Neuronal stem cell (in vitro differentiated cells): ENCODE data around the gene FOXF2.

Experiments used
- DNase-seq: peaks from one replicate; pipeline ENCODE4 v3.0.0-alpha.2; 2013; ENCODE audit warnings: low spot score
- H2AFZ ChIP-seq: one replicate; pipeline ENCODE4 v1.6.1; 2013; ENCODE audit warnings: mild to moderate bottlenecking, low read length, inconsistent platforms
- H2AK5ac ChIP-seq: 2 replicates; pipeline ENCODE4 v1.6.1; 2013; ENCODE audit warnings: low read depth, mild to moderate bottlenecking, inconsistent platforms, low read length, moderate library complexity, mixed read lengths
- H2BK120ac ChIP-seq: 2 replicates; pipeline ENCODE4 v1.6.1; 2013; ENCODE audit warnings: low read depth, mild to moderate bottlenecking, inconsistent platforms, low read length, moderate library complexity, mixed read lengths
- H2BK12ac ChIP-seq: one replicate; pipeline ENCODE4 v1.6.1; 2013; ENCODE audit warnings: low read length, inconsistent platforms
- H2BK15ac ChIP-seq: 2 replicates; pipeline ENCODE4 v1.6.1; 2013; ENCODE audit warnings: mild to moderate bottlenecking, low read length, inconsistent platforms, mixed read lengths
- H2BK5ac ChIP-seq: one replicate; pipeline ENCODE4 v1.6.1; 2013; ENCODE audit warnings: inconsistent platforms, mild to moderate bottlenecking, low read length, moderate library complexity
- H3K14ac ChIP-seq: one replicate; pipeline ENCODE4 v1.6.1; 2013; ENCODE audit warnings: low read length, inconsistent platforms
- H3K18ac ChIP-seq: 2 replicates; pipeline ENCODE4 v1.6.1; 2013; ENCODE audit warnings: low read length, inconsistent platforms
- H3K23ac ChIP-seq: 2 replicates; pipeline ENCODE4 v1.6.1; 2013; ENCODE audit warnings: low read depth, mild to moderate bottlenecking, mixed read lengths, low read length, inconsistent platforms; ENCODE audit not compliant: poor library complexity
- H3K27ac ChIP-seq: replicated peaks from 3 replicates; pipeline ENCODE4 v1.5.1; 2013; ENCODE audit warnings: low read length, inconsistent platforms
- H3K27me3 ChIP-seq, 3 experiments: 2 replicates each; pipeline ENCODE4 v1.6.1; 2013; ENCODE audit warnings: low read length in 3 of 3, mild to moderate bottlenecking in 2 of 3, inconsistent platforms in 1 of 3, low read depth in 1 of 3, mixed read lengths in 1 of 3, moderate library complexity in 1 of 3; ENCODE audit not compliant: control insufficient read depth in 3 of 3, insufficient read depth in 3 of 3
- H3K36me3 ChIP-seq, 2 donors: replicated peaks in 1 of 2; 2 replicates each; pipeline ENCODE4 v1.6.1; 2013; ENCODE audit warnings: low read length in 2 of 2; ENCODE audit not compliant: control insufficient read depth in 2 of 2, insufficient read depth in 2 of 2
- H3K4ac ChIP-seq: 2 replicates; pipeline ENCODE4 v1.6.1; 2013; ENCODE audit warnings: inconsistent platforms, mild to moderate bottlenecking, low read length, moderate library complexity
- H3K4me1 ChIP-seq, 2 donors: 1 replicate in 1 of 2; 2 replicates in 1 of 2; pipeline ENCODE4 v1.6.1; 2013; ENCODE audit warnings: low read length in 2 of 2, low read depth in 1 of 2; ENCODE audit not compliant: control insufficient read depth in 2 of 2, insufficient read depth in 1 of 2
- H3K4me2 ChIP-seq: one replicate; pipeline ENCODE4 v1.6.1; 2013; ENCODE audit warnings: mild to moderate bottlenecking, low read length, inconsistent platforms; ENCODE audit not compliant: insufficient read depth, poor library complexity, severe bottlenecking
- H3K4me3 ChIP-seq, 2 donors: 2 replicates each; pipeline ENCODE4 v1.5.1; 2013; ENCODE audit warnings: low read length in 2 of 2, mild to moderate bottlenecking in 2 of 2, inconsistent platforms in 1 of 2, moderate library complexity in 1 of 2
- H3K79me1 ChIP-seq: one replicate; pipeline ENCODE4 v1.6.1; 2013; ENCODE audit warnings: low read depth, mild to moderate bottlenecking, inconsistent platforms, low read length, moderate library complexity
- H3K9ac ChIP-seq: one replicate; pipeline ENCODE4 v1.6.1; 2013; ENCODE audit warnings: mild to moderate bottlenecking, low read depth, low read length, inconsistent platforms; ENCODE audit not compliant: poor library complexity
- H3K9me3 ChIP-seq, 2 donors: replicated peaks in 1 of 2; 2 replicates each; pipeline versions ENCODE3 to v1.6.1; 2013; ENCODE audit warnings: low read length in 2 of 2, mild to moderate bottlenecking in 2 of 2, inconsistent platforms in 1 of 2, low read depth in 1 of 2, mixed read lengths in 1 of 2, moderate library complexity in 1 of 2; ENCODE audit not compliant: control insufficient read depth in 2 of 2, insufficient read depth in 1 of 2
- H4K8ac ChIP-seq: one replicate; pipeline ENCODE4 v1.6.1; 2013; ENCODE audit warnings: low read depth, mild to moderate bottlenecking, inconsistent platforms, low read length, moderate library complexity
- H4K91ac ChIP-seq: one replicate; pipeline ENCODE4 v1.6.1; 2013; ENCODE audit warnings: low read length, low read depth, mild to moderate bottlenecking, inconsistent platforms; ENCODE audit not compliant: poor library complexity
- WGBS, 2 donors: extraction: QIAGEN DNeasy Blood & Tissue Kit; methylation state at CpG; one replicate each; pipeline ENCODE4 v1.1.7; 2013; ENCODE audit warnings: missing lambda C conversion rate in 2 of 2, mixed read lengths in 1 of 2; ENCODE audit not compliant: insufficient read length in 2 of 2, insufficient replicate concordance in 1 of 2; ENCODE audit errors: extremely low coverage in 2 of 2; 5-methylcytosine and 5-hydroxymethylcytosine counted together

The FOXF2 gene

GRCh38 chr6:1409774-1410465 is 20.5 kb downstream of the FOXF2 start:
- Histone ChIP-seq H3K9ac (no peak overlapping the region), H3K4me2 (no peak overlapping the region), H2AFZ (peak overlapping the region; percentile 89), H2BK120ac (no peak overlapping the region), H3K23ac (no peak overlapping the region), H3K4ac (no peak overlapping the region), H2BK5ac (no peak overlapping the region), H2AK5ac (no peak overlapping the region), H2BK12ac (no peak overlapping the region), H3K4me1 (peaks cover 2 to 7% of the 10 kb centered on the region in 2 donors), H3K14ac (no peak overlapping the region), H4K91ac (no peak overlapping the region), H4K8ac (no peak overlapping the region), H3K36me3 (no peaks in the 10 kb centered on the region), H2BK15ac (no peak overlapping the region), H3K27ac (no peak overlapping the region), H3K9me3 (no peaks in the 10 kb centered on the region), H3K79me1 (no peaks in the 10 kb centered on the region), H3K27me3 (no peaks in the 10 kb centered on the region), H3K18ac (no peak overlapping the region), H3K4me3 (peak overlapping the region in 1 of 2 donors; percentile 21)
- DNase-seq: no peak
- no CpG with 5 or more reads among the region's 22 CpGs for WGBS, 2 donors

GRCh38 chr6:1412901-1413300 is 23.5 kb downstream of the FOXF2 start:
- Histone ChIP-seq H4K91ac (no peak overlapping the region), H3K36me3 (no peaks in the 10 kb centered on the region), H3K14ac (no peak overlapping the region), H2BK5ac (no peak overlapping the region), H3K4me1 (peaks cover 2 to 7% of the 10 kb centered on the region in 2 donors), H3K18ac (no peak overlapping the region), H3K4me2 (no peak overlapping the region), H2AK5ac (no peak overlapping the region), H3K27ac (no peak overlapping the region), H2AFZ (no peak overlapping the region), H3K4me3 (no peak overlapping the region), H3K23ac (no peak overlapping the region), H3K9me3 (no peaks in the 10 kb centered on the region), H3K27me3 (no peaks in the 10 kb centered on the region), H3K9ac (no peak overlapping the region), H2BK15ac (no peak overlapping the region), H2BK12ac (no peak overlapping the region), H3K4ac (no peak overlapping the region), H4K8ac (no peak overlapping the region), H3K79me1 (no peaks in the 10 kb centered on the region), H2BK120ac (no peak overlapping the region)
- no CpG with 5 or more reads among the region's 9 CpGs for WGBS, 2 donors
- DNase-seq: no peak

- no peak overlapping the region for H3K4me2 ChIP-seq
- no peaks in the 10 kb centered on the region for H3K27me3 ChIP-seq
- no peak overlapping the region for H4K8ac ChIP-seq
- H3K23ac ChIP-seq: no peak overlapping the region
- no peak overlapping the region for H2BK12ac ChIP-seq
- H2BK120ac ChIP-seq: no peak overlapping the region
- no peaks in the 10 kb centered on the region for H3K36me3 ChIP-seq
- no peak overlapping the region for H3K4me3 ChIP-seq
- H3K9me3 ChIP-seq: peaks cover 0 to 3% of the 10 kb centered on the region in 2 donors
- H3K79me1 ChIP-seq: no peaks in the 10 kb centered on the region
- H3K27ac ChIP-seq: no peak overlapping the region
- H4K91ac ChIP-seq: no peak overlapping the region
- no CpG with 5 or more reads among the region's 10 CpGs for WGBS, 2 donors
- no peak overlapping the region for H3K4ac ChIP-seq
- no peak for DNase-seq
- H3K9ac ChIP-seq: no peak overlapping the region
- no peak overlapping the region for H2AK5ac ChIP-seq
- no peak overlapping the region for H2BK15ac ChIP-seq
- no peak overlapping the region for H3K18ac ChIP-seq
- no peaks in the 10 kb centered on the region for H3K4me1 ChIP-seq
- no peak overlapping the region for H2BK5ac ChIP-seq
- no peak overlapping the region for H3K14ac ChIP-seq
- no peak overlapping the region for H2AFZ ChIP-seq
Measured at GRCh38 chr6:1415416-1416063, 26.2 kb downstream of the FOXF2 start.

GRCh38 chr6:1416191-1416760 is 26.9 kb downstream of the FOXF2 start:
- H2AK5ac ChIP-seq: no peak overlapping the region
- no peak for DNase-seq
- H3K4ac ChIP-seq: no peak overlapping the region
- H3K79me1 ChIP-seq: no peaks in the 10 kb centered on the region
- peaks cover 0 to 3% of the 10 kb centered on the region in 2 donors for H3K9me3 ChIP-seq
- no peak overlapping the region for H3K4me2 ChIP-seq
- no peak overlapping the region for H2BK15ac ChIP-seq
- no peaks in the 10 kb centered on the region for H3K27me3 ChIP-seq
- no peak overlapping the region for H4K91ac ChIP-seq
- no peak overlapping the region for H3K18ac ChIP-seq
- no peaks in the 10 kb centered on the region for H3K36me3 ChIP-seq
- H2AFZ ChIP-seq: no peak overlapping the region
- H2BK5ac ChIP-seq: no peak overlapping the region
- WGBS, 2 donors: no CpG with 5 or more reads among the region's 21 CpGs
- H3K27ac ChIP-seq: no peak overlapping the region
- H3K14ac ChIP-seq: no peak overlapping the region
- H2BK120ac ChIP-seq: no peak overlapping the region
- no peak overlapping the region for H3K9ac ChIP-seq
- H2BK12ac ChIP-seq: no peak overlapping the region
- H3K4me1 ChIP-seq: no peaks in the 10 kb centered on the region
- no peak overlapping the region for H4K8ac ChIP-seq
- no peak overlapping the region for H3K23ac ChIP-seq
- no peak overlapping the region for H3K4me3 ChIP-seq
